GM12875 (cell line): ENCODE measurements around the gene ZNF532.
"Not testable (repeated sequence)": the region's sequence is repeated elsewhere in the genome, so short reads cannot be mapped to it uniquely, and the experiment has no call there.

Experiments
- H3K4me3 ChIP-seq: one replicate; pipeline ENCODE4 v1.5.1; 2011; ENCODE audit warnings: low read depth, low read length, control low read depth
- TF ChIP-seq, protein P1 (sequence below): IDR thresholded peaks from 2 replicates; pipeline ENCODE4 v1.5.1; 2011; ENCODE audit warnings: low read depth, mild to moderate bottlenecking, control low read depth, inconsistent platforms, low read length, moderate library complexity, borderline replicate concordance; ENCODE audit not compliant: insufficient read depth

Gene ZNF532, protein sequence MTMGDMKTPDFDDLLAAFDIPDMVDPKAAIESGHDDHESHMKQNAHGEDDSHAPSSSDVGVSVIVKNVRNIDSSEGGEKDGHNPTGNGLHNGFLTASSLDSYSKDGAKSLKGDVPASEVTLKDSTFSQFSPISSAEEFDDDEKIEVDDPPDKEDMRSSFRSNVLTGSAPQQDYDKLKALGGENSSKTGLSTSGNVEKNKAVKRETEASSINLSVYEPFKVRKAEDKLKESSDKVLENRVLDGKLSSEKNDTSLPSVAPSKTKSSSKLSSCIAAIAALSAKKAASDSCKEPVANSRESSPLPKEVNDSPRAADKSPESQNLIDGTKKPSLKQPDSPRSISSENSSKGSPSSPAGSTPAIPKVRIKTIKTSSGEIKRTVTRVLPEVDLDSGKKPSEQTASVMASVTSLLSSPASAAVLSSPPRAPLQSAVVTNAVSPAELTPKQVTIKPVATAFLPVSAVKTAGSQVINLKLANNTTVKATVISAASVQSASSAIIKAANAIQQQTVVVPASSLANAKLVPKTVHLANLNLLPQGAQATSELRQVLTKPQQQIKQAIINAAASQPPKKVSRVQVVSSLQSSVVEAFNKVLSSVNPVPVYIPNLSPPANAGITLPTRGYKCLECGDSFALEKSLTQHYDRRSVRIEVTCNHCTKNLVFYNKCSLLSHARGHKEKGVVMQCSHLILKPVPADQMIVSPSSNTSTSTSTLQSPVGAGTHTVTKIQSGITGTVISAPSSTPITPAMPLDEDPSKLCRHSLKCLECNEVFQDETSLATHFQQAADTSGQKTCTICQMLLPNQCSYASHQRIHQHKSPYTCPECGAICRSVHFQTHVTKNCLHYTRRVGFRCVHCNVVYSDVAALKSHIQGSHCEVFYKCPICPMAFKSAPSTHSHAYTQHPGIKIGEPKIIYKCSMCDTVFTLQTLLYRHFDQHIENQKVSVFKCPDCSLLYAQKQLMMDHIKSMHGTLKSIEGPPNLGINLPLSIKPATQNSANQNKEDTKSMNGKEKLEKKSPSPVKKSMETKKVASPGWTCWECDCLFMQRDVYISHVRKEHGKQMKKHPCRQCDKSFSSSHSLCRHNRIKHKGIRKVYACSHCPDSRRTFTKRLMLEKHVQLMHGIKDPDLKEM (N-terminal part only)

DNA sequence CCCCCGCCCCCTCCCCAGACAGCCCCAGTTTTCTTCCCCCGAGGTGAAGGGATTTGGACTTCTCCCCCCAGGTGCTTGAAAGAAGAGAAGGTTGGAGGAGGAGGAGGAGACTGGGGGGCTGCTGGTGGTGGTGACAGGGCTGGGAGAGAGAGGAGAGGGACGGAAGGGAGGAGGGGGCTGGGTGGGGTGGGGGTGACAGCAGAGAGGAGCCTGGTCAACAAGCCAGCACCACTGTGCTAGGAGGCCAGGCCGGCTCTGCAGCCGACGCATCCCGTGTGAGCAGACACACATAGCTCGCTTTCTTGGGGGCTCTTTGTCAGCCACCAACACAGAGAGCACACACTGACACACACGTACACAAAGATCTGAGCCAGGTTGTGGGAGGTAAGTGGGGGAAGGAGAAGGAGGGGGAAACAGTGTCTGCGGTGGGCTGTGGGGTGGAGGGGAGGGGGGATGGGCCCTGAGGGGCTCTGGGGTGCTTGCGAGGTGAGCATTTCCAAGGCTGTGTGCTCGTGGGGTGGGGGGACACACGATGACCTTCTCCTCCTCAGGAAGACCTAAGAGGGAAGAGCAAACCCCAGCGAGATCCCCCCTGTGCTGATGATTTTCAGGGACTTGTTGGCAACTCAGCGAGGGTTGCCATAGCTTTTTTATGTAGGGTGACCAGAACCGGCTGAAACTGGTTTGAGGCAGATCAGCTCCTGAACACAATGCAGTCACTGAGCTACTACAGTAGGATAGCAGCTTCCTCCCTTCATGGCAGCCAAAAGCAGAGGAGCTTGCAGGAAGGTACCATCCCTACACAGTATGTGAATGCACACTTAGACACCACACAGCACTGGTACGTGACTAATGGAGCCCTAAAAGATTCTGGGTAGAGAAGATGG is at the start of gene ZNF532:
Gene ZNF532 (plus strand): TSS at position 732 of the 887 bp plus-strand sequence. CDS start 53,411 bp downstream, outside the sequence.
- H3K4me3 ChIP-seq = peak within 1 kb of the TSS; percentile 32
- TF ChIP-seq, protein P1, sequence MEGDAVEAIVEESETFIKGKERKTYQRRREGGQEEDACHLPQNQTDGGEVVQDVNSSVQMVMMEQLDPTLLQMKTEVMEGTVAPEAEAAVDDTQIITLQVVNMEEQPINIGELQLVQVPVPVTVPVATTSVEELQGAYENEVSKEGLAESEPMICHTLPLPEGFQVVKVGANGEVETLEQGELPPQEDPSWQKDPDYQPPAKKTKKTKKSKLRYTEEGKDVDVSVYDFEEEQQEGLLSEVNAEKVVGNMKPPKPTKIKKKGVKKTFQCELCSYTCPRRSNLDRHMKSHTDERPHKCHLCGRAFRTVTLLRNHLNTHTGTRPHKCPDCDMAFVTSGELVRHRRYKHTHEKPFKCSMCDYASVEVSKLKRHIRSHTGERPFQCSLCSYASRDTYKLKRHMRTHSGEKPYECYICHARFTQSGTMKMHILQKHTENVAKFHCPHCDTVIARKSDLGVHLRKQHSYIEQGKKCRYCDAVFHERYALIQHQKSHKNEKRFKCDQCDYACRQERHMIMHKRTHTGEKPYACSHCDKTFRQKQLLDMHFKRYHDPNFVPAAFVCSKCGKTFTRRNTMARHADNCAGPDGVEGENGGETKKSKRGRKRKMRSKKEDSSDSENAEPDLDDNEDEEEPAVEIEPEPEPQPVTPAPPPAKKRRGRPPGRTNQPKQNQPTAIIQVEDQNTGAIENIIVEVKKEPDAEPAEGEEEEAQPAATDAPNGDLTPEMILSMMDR = no peak

DNA sequence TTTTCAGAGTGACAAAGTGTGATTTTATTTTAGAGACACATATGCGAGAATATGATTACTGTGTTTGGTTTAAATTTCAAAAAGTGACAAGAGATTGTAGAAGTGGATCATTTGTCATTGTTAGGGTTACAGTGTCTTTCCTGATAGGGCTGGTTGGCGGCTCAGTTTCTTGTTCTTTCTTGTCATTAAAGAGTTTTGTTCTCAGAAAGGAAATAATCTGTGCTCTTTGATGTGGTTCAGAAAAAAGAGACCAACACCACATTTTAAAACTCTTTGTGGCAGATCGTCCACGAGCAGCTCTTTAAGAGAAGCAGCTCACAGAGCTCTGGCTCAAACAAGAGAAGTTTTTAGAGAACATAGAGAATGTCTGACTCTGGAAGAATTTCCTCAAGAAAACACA is 45.6 kb upstream of the ZNF532 start:
- H3K4me3 ChIP-seq = no peak overlapping the region
- TF ChIP-seq, protein P1 = no peak

DNA sequence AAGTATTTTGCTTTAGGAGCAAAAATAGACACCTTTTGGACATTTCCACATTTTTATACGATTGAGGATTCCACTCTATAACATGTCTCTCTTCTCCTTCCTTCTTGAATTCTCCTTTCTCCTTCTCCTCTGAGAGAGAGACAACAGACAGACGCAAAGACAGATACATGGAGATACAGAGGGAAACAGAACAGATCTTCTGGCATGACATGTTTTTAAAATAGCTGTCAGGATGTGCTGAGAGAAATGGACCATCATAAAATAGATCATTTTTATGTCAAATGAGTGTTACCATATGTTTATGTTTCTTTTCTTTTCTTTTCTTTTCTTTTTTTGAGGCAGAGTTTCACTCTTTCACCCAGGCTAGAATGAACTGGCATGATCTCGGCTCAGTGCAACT is 44.4 kb upstream of the ZNF532 start:
- TF ChIP-seq, protein P1 = no peak

DNA sequence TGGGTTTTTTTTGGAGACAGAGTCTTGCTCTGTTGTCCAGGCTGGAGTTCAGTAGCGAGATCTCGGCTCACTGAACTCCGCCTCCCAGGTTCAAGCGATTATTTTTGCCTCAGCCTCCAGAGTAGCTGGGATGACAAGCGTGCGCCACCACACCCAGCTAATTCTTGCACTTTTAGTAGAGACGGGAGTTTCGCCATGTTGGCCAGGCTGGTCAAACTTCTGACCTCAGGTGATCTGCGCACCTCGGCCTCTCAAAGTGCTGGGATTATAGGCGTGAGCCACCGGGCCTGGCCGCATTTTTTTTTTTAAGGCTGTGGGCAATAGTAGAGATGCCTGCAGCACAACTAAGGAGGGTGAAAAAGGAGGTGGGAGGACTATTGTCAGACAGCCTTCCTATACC is 41.7 kb upstream of the ZNF532 start:
- H3K4me3 ChIP-seq = no peak overlapping the region
- TF ChIP-seq, protein P1 = no peak

More for the DNA sequence above, 44.4 kb upstream of the ZNF532 start:
- no peak overlapping the region for H3K4me3 ChIP-seq

DNA sequence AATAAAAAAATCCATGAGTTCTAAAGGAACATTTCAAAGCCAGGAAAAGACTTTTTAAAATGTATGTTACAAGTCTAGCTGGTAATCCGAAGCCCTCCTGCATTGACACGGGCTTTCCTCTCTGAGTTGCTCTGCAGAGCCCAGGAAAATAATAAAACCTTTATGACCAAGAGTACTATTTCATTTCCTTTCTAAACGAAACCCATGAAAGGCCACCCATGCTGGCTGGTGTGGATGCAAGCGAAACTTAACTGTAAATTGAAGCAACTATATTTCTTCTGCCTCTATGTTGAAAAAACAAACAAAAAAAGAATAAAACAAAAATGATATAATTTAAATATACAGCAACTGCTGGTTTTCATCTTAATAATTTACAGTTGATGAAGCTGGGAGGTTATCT is 41.3 kb upstream of the ZNF532 start:
- TF ChIP-seq, protein P1 = no peak

DNA sequence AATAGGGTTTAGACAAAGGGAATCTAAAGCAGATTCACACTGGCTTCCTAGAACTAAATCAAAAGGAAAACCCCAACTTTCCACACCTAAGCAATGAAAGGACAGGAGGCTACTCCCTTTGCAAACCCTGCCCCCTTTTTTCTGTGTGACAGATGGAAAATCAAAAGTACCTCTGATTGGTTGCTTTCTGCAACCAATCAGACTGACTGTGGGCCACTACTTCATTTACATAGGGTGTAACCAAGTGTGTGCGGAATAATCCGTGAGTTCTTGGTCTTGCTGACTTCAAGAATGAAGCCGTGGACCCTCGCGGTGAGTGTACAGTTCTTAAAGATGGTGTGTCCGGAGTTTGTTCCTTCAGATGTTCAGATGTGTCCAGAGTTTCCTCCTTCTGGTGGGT is 37.8 kb upstream of the ZNF532 start:
- H3K4me3 ChIP-seq = not testable (repeated sequence)

More for the DNA sequence above, 41.3 kb upstream of the ZNF532 start:
- H3K4me3 ChIP-seq = no peak overlapping the region
